ENCODE data around the gene MMP25. TPM values are rescaled to one million over a fixed set of nuclear protein-coding genes. Genes with fewer than 3 reads are reported as not detected.

Gene MMP25
- total RNA-seq, 4 donors from 2014 or later = 0.49 to 1.6 (median 0.70) TPM

DNA sequence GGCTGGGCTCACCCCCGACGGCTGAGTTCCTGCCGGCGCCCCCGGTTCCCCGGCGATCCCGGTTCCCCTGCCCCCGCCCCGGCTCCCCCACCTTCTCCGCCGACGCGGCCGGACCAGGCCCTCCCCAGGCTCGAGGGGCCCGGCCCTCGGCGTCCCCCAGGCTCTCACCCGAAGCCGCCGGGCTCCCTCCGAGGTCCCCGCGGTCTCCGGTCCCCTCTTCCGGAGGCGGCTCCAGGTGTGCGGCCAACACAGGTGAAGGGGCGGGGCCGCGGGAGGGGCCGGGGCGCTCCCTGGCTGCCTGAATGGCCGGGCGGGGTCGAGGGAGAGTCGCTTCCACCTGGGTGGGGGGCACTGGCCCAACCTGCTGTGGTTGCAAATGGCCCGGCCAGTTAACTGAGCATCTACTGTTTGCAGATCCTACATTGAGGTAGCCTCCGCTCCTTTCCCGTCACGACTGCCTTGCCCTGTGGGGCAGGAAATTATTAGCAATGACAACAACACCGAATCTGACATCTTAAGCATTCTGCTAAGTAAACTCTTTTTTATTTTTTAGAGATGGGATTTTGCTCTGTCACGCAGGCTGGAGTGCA is 9.5 kb upstream of the MMP25 start, which contains the start of gene BICDL2:
Gene BICDL2, minus strand, starts transcription at position 219 of the 590 bp plus-strand sequence. CDS start 1,448 bp downstream, outside the sequence.
- WGBS, 2 donors = 21 to 22% methylated on average over 10 to 11 of the region's 44 CpGs
- H3K4me1 ChIP-seq = peaks cover 3 to 14% of the 10 kb centered on the region in 2 donors
- no peak within 1 kb of the TSS for H3K27ac ChIP-seq
- intact Hi-C loops (cut with DNase I) = no loop called here
- no peaks in the 10 kb centered on the region for H3K9me3 ChIP-seq
- no peaks in the 10 kb centered on the region for H3K27me3 ChIP-seq
- peak; percentile 50 to 57 for DNase-seq
- H3K4me3 ChIP-seq (replicated peaks in 1 of 3) = peak within 1 kb of the TSS in 2 of 3 donors; percentile 32 to 56
- no peak for TF ChIP-seq POLR2A (IDR thresholded peaks at IDR 0.05)
- TF ChIP-seq, protein P1, sequence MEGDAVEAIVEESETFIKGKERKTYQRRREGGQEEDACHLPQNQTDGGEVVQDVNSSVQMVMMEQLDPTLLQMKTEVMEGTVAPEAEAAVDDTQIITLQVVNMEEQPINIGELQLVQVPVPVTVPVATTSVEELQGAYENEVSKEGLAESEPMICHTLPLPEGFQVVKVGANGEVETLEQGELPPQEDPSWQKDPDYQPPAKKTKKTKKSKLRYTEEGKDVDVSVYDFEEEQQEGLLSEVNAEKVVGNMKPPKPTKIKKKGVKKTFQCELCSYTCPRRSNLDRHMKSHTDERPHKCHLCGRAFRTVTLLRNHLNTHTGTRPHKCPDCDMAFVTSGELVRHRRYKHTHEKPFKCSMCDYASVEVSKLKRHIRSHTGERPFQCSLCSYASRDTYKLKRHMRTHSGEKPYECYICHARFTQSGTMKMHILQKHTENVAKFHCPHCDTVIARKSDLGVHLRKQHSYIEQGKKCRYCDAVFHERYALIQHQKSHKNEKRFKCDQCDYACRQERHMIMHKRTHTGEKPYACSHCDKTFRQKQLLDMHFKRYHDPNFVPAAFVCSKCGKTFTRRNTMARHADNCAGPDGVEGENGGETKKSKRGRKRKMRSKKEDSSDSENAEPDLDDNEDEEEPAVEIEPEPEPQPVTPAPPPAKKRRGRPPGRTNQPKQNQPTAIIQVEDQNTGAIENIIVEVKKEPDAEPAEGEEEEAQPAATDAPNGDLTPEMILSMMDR (IDR thresholded peaks at IDR 0.05) = no peak
- no peaks in the 10 kb centered on the region for H3K36me3 ChIP-seq

DNA sequence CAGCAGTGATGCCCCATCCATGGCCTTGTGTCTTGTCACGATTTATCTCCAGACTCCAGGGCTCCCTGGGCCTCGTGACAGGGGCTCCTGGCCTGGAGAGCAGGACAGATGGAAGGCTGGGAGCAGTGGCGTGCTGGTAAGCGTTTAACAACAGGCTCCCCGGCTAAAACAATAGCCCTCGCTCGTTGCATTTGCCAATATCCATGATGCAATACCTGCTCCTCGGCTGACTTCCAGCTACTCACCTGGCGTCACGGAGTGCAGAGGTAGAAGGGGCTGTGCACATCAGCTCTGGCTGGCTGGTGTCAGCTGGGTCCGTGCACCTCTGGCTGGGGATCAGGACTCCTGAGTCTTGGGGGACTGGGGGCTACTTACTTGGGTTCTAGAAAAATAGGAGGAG is 8.1 kb upstream of the MMP25 start:
- Histone ChIP-seq H3K4me1 (peaks cover 3 to 14% of the 10 kb centered on the region in 2 donors), H3K27ac (no peak overlapping the region), H3K4me3 (replicated peaks in 1 of 3) (no peak overlapping the region), H3K9me3 (no peaks in the 10 kb centered on the region), H3K36me3 (no peaks in the 10 kb centered on the region), H3K27me3 (no peaks in the 10 kb centered on the region)
- WGBS, 2 donors = 18 to 44% methylated on average over 4 to 11 of the region's 11 CpGs
- no peak for TF ChIP-seq POLR2A (IDR thresholded peaks at IDR 0.05)
- TF ChIP-seq, protein P1 (IDR thresholded peaks at IDR 0.05) = no peak
- intact Hi-C loops (cut with DNase I) = no loop called here
- DNase-seq = peak; percentile 76

DNA sequence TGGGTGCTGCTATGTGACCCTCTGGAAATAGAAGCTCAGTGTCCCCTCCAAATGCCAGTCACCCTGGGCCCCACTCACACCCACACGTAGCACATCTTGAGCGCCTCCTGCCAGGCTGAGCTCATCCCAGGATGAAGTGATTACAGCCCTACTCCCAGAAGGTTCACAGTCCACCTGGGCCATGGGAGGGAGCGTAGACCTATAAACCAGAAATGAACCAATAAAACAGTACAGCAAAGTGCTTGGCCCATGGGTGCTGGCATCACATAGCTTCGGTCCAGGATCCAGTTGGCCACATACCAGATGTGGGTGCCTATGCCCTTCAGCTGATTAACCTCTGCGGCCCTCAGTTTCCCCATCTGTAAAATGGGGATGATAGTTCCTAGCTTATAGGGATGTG is 7.5 kb upstream of the MMP25 start:
- DNase-seq = no peak
- intact Hi-C loops (cut with DNase I) = no loop called here
- no peaks in the 10 kb centered on the region for H3K9me3 ChIP-seq
- H3K4me3 ChIP-seq (replicated peaks in 1 of 3) = no peak overlapping the region
- WGBS, 2 donors = 82 to 83% methylated on average over 5 of the region's 5 CpGs
- TF ChIP-seq, protein P1 (IDR thresholded peaks at IDR 0.05) = no peak
- no peak for TF ChIP-seq POLR2A (IDR thresholded peaks at IDR 0.05)
- peaks cover under 1% of the 10 kb centered on the region for H3K27me3 ChIP-seq
- H3K36me3 ChIP-seq = no peaks in the 10 kb centered on the region
- peaks cover 3 to 14% of the 10 kb centered on the region in 2 donors for H3K4me1 ChIP-seq
- no peak overlapping the region for H3K27ac ChIP-seq

DNA sequence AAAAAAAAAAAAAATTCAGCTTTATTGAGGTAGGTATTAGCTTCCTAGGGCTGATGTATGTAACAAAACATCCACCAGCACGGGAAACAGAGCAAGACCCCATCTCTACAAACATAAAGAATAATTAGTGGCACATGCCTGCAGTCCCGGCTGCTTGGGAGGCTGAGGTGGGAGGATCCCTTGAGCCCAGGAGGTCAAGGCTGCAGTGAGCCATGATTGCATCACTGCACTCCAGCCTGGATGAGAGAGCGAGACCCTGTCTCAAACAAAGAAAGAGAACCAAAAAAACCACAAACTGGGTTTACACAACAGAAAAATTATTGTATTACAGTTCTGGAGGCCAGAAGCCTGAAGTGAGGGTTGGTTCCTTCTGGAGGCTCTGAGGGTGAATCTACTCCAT is 4.0 kb upstream of the MMP25 start:
- WGBS, 2 donors = 83 to 91% methylated on average over 3 of the region's 3 CpGs
- TF ChIP-seq POLR2A (IDR thresholded peaks at IDR 0.05) = no peak
- TF ChIP-seq, protein P1 (IDR thresholded peaks at IDR 0.05) = no peak
- no peak overlapping the region for H3K27ac ChIP-seq
- peaks cover 13 to 26% of the 10 kb centered on the region in 2 donors for H3K4me1 ChIP-seq
- no peak for DNase-seq
- H3K36me3 ChIP-seq = no peaks in the 10 kb centered on the region
- H3K9me3 ChIP-seq = no peaks in the 10 kb centered on the region
- H3K27me3 ChIP-seq = peaks cover 31% of the 10 kb centered on the region
- intact Hi-C loops (cut with DNase I) = no loop called here
- H3K4me3 ChIP-seq (replicated peaks in 1 of 3) = no peak overlapping the region

DNA sequence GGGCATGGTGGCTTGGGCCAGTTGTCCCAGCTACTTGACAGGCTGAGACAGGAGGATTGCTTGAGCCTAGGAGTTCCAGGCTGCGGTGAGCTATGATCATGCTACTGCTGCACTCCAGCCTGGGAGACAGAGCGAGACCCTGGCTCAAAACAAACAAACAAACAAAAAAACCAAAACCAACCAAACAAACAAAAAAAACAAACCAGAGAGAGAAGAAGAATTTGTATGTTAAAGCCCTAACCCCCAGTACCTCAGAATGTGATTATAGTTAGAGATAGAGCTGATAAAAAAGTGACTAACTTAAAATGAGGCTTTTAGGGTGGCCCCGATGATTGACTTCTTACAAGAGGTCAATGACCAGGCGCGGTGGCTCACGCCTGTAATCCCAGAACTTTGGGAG is 1.7 kb upstream of the MMP25 start:
- no peak overlapping the region for H3K27ac ChIP-seq
- H3K9me3 ChIP-seq = no peaks in the 10 kb centered on the region
- 86 to 89% methylated on average over 6 of the region's 6 CpGs for WGBS, 2 donors
- H3K27me3 ChIP-seq = peaks cover 31% of the 10 kb centered on the region
- TF ChIP-seq, protein P1 (IDR thresholded peaks at IDR 0.05) = no peak
- TF ChIP-seq POLR2A (IDR thresholded peaks at IDR 0.05) = no peak
- H3K4me3 ChIP-seq (replicated peaks in 1 of 3) = no peak overlapping the region
- H3K36me3 ChIP-seq = no peaks in the 10 kb centered on the region
- intact Hi-C loops (cut with DNase I) = no loop called here
- DNase-seq = no peak
- peaks cover 10 to 20% of the 10 kb centered on the region in 2 donors for H3K4me1 ChIP-seq
